ENCODE measurements around the gene SH3D19.

GRCh38 chr4:151103758-151104157, 221.6 kb downstream of the SH3D19 start:
- TF ChIP-seq, protein P1, sequence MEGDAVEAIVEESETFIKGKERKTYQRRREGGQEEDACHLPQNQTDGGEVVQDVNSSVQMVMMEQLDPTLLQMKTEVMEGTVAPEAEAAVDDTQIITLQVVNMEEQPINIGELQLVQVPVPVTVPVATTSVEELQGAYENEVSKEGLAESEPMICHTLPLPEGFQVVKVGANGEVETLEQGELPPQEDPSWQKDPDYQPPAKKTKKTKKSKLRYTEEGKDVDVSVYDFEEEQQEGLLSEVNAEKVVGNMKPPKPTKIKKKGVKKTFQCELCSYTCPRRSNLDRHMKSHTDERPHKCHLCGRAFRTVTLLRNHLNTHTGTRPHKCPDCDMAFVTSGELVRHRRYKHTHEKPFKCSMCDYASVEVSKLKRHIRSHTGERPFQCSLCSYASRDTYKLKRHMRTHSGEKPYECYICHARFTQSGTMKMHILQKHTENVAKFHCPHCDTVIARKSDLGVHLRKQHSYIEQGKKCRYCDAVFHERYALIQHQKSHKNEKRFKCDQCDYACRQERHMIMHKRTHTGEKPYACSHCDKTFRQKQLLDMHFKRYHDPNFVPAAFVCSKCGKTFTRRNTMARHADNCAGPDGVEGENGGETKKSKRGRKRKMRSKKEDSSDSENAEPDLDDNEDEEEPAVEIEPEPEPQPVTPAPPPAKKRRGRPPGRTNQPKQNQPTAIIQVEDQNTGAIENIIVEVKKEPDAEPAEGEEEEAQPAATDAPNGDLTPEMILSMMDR (IDR thresholded peaks at IDR 0.05), result no peak
- no peak for TF ChIP-seq POLR2A (IDR thresholded peaks at IDR 0.05)

Measured in Peyer's patch (tissue), 4 donors.